ENCODE data around the gene MRPL24.
"Not testable (repeated sequence)": the region's sequence is repeated elsewhere in the genome, so short reads cannot be mapped to it uniquely, and the experiment has no call there.

Gene MRPL24

DNA sequence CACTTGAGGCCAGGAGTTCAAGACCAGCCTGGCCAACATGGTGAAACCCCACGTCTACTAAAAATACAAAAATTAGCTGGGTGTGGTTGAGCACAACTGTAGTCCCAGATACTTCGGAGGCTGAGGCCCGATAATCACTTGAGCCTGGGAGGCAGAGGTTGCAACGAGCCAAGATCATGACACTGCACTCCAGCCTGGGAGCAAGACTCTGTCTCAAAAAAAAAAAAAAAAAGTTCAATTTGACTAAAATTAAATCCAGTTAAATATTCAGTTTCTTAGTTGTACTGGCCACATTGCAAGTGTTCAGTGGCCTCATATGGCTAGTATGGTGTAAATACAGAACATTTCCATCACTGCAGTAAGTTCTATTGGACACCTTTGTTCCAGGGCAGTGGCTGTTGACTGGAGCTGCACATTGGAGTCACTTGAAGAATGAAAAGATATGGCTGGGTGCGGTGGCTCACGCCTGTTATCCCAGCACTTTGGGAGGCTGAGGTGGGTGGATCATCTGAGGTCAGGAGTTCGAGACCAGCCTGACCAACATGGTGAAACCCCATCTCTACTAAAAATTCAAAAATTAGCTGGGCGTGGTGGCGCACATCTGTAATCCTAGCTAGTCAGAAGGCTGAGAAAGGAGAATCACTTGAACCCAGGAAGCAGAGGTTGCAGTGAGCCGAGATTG is 16.8 kb upstream of the MRPL24 start:
- not testable (repeated sequence) for DNase-seq

DNA sequence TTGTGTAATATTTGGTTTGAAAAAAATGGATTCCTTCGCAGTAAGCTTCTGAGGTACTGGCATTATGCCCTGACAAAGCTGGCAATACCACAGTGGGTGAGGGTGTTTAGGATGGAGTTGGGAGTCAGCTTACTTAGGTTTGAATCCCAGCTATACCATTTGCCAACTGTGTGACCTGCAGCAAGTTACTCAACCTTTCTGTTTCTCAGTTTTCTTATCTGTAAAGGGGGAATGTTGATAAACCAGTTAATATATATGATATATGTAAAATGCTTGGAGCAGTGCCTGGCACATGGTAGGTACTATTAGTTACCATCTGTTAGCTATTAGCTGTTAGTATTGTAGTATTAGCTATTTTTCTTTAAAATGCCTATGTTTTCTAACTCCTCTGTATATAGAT is 15.5 kb upstream of the MRPL24 start:
- DNase-seq, result no peak

DNA sequence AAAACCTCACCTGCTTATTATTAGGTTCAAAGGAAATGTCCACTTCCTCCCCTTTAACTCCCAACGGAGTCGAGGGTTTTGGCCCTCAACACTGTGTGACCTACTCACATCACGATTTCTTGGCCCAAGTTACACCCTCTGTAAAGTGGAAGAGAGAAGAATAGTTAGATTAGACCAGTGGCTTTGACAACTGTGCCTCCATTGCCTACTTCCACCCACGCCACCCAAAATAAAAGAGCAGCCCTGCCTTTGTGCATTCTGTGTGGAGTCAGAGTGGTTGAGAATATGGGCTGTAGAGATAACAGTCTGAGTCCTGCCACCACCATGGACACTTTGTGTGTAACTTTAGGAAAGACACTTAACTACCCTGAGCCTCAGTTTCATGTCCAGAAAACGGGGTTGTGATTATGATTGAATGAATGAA is 14.7 kb upstream of the MRPL24 start:
- no peak for DNase-seq

DNA sequence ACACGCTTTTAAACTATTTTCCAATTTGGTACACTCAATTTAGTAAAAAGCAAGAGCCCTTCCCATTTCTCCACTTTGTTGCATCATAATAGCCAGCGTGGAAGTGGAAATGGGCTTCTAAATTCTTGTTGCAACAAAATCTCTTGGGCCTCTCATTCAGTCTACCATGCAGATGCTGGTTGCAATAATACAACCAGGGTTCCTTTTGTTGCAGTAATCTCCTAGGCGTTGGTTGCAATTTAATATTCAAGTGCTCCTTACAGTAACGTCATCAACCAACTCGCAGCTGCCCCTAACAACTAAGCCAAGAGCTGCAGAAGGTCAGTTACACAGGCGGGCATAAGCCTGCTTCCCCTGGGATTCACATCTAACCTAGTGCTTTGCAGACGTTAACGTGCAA is 13.3 kb upstream of the MRPL24 start:
- peak; percentile 76 to 80 for DNase-seq

DNA sequence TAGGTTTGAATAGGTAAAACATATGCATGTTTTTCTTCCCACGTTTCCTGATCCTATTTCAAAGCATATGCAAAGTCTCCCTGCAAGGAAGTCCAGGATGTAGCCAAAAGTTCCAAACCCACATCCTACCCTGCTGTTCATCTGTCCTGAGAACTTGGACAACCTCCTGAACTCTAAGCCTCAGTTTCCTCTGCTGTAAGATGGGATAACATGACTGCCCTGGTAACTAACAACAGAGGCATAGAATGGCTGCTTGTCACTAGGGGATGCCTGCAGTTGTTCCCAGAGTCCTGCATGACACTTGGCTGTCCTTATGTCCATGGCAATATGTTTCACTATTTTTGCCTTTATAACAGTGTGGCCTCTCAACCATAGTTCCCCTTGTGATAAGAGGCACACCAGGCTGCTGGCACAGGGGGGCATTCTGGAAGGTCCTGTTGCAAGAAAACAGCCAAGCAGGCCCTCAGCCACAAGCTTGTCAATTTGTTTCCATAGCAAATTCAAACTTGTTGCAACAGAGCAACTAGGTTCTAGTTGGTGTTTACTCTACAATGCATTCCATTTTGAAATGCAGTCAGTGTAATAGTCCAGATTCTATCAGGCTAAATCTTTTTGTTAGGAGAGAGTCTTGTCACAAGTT is 12.1 kb upstream of the MRPL24 start:
- DNase-seq, result no peak

DNA sequence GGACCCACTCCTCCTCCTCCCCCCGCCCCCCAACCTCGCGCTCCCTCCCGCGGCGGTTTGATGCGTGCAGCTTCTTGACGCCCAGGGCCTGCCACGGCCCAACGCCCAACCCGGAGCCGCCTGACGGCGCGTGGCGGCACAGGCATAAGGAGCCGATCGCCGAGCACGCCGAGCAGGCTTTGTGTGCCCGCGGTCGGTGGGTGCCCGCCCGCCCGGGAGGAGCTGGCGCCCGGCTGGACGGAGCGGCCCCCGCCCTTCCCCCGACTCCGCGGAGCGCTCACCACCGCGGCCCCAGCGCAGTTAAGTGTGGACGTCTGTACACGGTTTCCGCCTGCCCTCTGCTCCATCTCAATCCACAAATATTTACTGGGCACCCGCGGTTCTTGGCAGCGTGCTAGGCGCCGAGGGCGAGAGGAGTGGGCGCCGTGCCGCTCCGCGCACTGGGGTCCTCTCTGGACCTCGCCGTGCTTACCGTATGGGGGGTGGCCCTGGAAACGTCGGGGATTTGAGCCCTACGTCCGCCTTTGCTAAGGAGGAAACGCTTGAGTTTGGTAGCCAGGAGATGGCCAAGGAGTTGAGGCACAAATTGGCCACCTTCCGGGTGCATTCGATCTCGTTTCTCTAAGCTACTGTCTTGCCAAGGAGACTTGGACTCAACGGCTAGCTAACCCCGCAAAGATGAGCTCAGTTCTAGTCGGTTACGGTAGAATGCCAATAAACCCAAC is 11.0 kb upstream of the MRPL24 start:
- peak; percentile 97 to 100 for DNase-seq

DNA sequence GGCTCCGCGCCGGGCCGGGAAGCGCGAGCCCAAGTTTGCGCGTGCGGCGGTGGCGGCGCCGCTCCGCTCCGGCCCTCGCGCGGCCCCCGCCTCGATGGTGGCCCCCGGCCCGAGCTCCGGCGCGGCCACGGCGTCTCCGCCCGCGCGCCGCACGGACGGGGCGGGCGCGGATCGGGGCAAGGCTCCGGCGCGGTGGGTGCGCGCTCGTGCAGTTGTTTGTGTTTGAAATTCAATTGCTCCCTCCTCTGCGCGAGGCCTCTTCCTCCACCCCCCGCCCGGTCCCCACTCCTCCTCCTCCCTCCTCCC is 10.5 kb upstream of the MRPL24 start, which contains the start of gene HDGF:
TSS of gene HDGF (minus strand) at position 225 of the 306 bp plus-strand sequence. CDS start 246 bp downstream, outside the sequence.
- DNase-seq, result no peak

DNA sequence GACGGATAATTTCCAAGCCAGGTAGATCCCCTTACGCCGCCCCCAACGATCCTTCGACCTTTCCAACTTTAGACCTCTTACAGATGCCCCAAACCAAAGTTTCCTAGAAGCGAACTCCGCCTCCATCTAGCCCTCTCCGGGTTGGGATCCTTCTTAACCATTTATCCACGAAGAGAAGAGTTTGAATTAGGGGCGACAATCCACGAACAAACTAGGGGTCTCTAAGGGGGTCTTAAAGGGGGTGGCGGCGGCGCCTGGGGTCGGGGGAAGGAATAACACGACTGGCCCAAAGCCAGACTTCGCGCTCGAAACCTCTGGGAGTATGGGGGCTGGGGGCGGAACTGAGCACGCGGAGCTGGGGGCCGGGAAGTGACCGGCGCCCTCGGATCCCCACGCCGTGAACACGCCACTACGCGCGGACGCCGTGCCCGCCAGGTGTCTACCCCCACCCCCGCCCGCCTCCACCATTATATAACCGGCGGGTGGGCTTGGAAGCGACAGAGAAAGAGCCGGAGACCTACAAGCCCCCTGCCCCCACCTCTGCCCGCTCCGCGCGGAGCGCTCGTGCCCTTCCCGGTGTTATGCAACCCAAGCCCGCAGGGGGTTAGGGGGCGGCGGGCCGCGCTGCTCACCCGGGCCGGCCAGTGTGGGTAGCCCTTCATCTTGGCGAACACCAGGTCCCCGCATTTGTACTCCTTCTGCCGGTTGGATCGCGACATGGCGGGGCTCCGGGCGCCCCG is 10.0 kb upstream of the MRPL24 start:
- DNase-seq, result no peak

DNA sequence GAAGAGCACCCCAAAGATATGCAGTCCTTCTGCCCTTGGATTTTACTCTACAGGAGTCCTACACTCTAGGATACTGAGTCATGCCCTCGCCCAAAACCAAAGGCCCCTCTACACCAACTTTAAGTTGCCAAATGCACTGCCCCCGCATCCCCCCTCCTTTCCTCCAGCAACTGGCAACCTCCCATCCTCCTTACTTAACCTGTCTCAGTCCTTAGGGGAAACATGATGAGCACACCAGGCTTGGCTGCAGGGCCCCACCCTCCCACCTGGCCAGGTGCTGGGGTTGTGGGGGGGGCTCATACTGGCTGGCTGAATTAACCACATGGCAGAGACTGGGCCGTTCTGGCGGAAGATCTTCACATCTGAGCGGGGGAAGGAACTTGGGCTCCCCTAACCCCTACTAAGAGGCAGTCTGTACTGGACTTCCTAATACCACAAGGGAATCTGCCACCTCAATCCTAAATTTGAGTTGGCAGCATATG is 9.3 kb upstream of the MRPL24 start:
- peak; percentile 71 to 88 for DNase-seq

DNA sequence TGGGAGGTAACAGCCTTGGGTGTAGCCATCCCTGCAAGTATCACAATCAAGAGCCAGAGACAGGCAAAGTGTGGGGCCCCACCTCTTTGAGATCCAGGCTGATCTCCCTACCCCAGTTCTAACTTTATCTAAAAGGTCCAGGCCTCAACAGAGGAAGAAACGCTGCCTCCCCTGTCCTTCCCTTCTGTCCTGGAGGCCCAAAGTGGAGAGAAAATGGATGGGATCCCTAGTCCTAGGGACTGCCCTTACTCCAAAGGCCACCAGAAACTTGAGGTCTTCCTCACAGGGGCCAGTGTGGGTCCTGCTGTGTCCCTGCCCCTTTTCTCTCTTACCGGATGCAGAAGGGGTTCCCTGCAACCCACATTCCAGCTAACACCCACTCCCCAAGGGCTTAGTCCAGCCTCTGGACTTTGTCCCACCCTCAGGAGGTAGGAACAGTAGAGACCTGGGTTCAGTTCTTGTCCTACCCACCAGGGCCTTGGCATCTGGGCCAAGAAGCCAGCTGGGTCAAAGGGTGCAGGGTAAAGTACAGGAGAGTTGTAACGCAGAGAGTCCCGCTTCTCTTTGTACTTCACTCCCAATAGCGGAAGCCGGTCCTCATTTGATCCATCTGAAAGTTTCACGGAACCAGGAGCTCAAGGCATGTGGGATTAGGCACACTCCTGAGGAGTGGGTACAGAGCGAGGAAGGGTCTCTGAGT is 8.7 kb upstream of the MRPL24 start:
- DNase-seq, result no peak

DNA sequence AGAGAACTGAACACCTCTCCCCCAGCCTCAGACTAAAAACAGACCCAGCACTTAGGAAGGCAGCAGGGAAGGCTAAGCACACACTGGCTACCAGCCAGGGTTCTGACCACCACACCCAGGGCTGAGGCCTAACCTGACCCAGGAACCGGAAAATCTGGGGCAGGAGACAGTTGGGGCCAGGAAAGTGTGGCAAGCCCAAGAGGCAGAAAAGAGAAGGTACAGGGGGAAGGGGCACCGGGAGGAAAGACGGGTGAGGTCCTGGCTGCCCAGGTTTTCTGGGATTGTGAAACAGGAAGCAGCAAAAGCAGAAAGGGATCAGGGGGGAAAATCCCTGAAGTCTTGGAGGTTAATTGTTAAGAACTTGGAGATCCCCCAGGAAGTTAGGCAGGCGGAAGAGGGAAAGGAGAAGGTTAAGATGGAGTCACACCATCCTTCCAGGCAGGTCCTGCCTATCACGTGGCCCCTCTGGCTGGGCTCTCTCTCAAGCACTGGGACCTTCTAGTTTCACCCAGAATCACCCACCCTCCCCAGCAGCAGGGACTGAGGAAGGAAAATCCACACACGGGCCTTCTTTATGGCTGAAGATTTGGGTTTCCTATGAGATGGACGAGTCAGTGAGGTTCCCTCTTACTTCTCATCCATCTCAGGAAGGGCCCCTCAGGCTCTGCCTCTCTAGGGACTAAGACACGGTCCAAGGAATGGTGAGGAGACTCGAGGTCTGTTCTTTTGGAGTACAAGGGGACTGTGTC is 8.0 kb upstream of the MRPL24 start:
- no peak for DNase-seq

DNA sequence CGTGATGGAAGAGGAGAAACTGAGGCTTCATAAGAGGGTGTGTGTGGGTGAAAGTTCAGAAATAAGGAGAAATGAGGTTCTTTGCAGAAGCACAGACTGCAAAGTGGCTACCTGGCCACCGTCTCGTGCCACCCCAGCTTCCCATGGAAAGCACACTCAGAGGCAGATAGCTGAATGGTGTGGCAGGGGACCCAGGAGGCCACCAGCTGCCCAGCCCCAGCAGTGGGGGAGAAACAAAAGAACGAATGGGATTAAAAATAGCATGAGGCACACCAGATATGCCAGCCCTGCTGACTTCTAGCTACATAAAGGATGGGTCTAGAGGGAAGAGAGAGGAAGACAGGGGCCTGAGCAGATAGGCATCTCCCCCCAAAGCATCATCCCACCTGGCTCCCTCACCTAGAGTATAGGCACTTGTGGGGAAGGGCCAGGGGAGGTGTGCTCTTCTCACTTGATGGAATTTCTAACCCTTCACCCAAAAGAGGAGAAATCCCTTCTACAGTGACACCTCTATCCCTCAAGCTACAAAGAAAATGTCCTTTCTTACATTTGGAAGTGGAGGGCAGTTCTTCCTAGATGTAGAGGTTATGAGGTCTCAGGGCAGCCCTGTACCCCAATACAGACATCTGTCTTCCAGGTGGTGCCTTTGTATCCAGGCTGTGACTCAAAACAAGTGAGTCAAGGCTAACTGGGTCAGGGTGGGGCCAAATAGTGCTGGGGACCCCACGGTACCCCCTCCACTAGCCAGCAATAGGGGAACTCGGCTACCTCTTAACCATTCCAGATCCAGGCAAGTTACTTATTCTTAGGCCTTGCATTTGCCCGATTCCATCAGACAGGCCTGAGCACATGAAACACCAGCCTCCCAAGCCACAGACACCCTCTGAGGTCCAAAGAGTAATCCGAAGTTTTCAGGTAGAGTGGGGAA is 7.1 kb upstream of the MRPL24 start:
- DNase-seq, result no peak

DNA sequence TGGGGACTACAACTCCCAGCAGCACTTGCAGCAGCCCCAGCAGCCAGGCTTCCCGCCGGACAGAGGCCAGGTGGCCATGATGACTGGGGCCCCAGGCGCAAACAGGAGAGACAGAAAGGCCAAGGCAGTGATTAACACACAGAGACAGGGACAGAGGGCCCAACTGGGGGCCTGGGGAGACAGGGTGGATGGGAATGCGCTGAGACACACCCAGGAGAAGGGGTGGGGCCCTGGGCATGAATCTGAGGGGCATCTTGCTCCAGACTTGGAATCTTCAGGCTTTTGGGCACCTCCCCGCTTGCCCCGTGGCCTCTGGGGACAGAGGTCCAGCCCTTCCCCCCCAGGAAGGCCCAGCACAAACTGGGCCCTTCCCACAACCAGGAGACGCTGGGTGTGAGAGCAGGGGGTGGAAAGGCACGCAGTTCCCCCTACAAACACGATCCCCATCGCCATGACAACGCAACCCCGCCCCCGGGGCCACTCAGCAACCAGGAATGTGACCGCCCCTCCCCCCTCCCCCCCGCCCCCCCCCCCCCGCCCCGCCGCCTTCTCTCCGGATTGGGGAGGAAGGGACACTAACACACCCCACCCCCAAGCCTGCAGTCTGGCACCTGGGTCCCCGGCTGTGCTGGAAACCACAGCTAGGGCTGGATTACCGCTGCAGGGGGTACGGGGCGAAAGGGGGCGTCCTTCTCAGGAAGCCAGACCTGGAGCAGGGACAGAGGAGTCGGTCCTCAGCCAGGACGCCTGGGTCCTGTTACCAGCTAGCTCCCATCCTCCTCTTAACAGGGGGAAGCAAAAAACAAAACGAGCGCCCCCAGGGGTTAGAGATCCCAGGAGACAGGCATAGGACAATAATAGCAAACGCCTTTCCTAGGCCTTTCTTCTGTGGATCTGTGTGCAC is 6.1 kb upstream of the MRPL24 start:
- DNase-seq, result peak in 1 of 2 experiments; percentile 72

DNA sequence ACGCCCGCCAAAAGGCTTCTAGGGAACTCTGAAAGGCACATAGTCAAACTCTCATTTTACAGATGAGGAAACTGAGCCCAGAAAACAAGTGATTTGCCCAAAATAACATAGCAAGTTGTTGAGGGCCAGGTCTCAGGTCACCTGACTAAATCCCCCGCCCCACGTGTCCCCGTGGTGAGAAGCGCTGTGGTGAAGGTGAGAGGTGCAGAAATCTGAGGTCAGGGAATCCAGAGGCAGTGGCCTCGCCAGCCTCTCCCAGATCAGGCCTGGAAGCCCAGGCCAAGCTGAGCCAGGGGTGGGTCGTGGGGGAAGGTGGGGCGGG is 5.5 kb upstream of the MRPL24 start:
- no peak for DNase-seq

DNA sequence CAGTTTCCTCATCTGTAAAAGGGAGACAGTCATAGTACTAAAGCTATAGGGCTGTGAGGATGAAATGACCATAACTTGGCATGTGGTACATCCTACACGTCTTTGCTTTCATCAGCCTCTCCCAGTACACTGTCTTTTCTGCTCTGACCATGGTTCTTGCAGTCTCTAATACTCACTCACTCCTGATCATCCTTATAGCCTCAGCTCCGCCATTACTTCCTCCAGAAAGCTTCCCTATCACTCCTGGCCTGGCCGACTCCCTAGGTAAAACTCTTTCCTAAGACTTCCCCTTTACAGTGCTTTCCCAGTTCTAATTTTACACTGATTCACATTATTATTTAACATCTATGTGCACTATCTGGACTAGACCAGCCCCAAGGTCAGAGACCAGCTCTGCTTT is 5.0 kb upstream of the MRPL24 start:
- no peak for DNase-seq

DNA sequence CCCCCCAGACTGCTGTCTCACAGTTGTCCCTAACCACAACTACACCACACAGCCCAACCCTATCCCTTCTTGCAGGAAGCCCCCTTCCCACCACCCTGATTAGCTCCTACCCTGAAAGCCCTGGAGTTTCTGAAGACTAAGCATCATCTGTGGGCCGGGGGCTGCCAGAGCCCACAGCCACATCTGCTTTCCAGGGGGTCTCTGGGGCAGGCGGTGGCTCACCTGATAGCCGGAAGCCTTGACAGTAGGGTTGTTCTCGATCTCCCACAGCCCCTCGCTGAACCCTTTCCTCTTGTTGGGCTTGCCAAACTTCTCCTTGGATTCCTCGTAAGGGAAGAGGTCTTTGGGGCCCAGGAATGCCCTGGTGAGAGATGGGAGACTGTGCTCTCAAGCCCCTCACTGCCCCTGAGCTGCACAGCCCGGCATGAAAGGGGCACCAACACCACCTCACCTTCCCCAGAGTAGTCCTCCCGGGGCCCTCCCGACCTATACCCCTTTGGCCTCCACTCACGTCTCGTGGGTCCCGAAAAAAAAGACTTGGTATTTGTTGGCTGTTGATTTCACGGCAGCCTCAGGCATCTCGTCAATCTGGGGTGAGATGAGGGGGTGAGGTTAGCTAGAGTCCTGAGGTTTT is 4.0 kb upstream of the MRPL24 start:
- no peak for DNase-seq

DNA sequence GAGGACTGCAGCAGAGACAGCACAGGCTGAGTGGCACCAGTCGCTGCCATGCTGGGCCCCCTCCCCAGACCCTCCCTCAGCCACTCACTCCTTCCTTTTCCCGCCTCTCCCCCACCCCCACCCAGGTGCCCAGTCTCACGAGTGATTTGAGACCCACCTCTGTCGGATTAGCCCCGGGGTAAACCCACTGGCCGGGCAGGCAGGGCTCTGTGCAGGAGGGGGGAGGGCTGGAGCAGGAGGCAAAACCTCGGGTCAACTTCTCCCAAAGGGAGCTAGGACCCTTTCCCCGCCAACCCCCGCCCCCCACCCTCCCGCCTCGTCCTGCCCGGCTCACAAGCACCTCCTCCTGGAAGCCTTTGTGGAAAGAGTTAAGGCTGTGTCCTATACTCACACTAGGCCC is 3.5 kb upstream of the MRPL24 start:
- DNase-seq, result no peak

DNA sequence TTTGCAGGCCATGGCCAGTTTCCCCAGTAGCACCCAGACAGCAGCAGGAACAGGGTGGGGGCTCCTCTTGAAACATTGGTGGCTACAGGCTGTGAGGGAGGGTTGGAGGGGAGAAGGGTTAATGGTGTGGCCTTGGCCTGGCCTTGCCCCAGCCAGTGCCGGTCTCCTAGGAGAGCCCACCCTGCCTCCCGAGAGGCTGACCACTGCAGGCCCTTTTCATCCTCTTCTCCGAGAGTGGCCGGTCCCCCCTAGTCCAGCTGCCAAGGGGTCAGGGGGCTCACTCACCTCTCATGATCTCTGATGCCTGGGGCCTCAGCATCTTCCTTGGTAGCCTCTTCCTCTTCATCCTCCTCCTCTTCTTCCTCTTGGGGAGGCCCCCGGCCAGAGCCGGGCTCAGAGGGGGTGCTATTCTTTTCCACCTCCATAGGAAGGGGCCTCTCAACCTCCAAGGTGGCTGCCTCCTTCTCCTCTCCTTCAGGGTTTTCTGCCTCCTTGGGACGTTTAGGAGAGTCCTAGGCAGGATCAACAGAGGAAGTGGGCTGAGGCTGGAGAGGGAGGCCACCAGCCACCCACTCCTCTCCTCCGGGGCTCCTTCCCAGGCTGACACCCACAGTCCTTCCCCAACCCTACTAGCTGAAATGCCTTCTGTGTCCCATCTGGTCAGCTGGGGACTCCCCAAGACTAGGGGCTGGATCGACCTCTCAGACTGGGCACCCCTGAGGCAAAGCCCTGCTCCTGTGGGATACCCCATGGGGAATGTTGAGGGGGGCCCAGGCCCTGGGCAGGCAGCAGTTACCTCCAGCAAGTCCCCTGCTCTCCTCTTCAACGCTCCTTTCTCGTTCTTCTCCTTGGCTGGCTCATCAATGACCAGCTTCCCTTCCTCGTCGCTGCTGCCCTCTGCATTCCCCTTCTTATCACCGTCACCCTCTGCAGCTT is 2.7 kb upstream of the MRPL24 start:
- no peak for DNase-seq

Data from NCI-H187 (cell line).